Measurements from ENCODE around the gene PRR5L. TPM values are rescaled to one million over a fixed set of nuclear protein-coding genes. Genes with fewer than 3 reads are reported as not detected.

Gene PRR5L
- total RNA-seq, 4 donors from 2014 or later = 2.2 to 10.9 (median 3.5) TPM

- no peaks in the 10 kb centered on the region for H3K9me3 ChIP-seq
- TF ChIP-seq EP300 (IDR thresholded peaks at IDR 0.05) (no peak), CTCF (IDR thresholded peaks at IDR 0.05) (no peak), POLR2AphosphoS5 (IDR thresholded peaks at IDR 0.05) (no peak), POLR2A (IDR thresholded peaks at IDR 0.05) (no peak)
- H3K4me3 ChIP-seq = no peak overlapping the region
- no peak overlapping the region for H3K27ac ChIP-seq
- 75% methylated on average over 9 of the region's 9 CpGs for WGBS
- no peaks in the 10 kb centered on the region for H3K36me3 ChIP-seq
- DNase-seq (ENCODE audit: low spot score in 2 of 2) = no peak
- H3K27me3 ChIP-seq = no peaks in the 10 kb centered on the region
- H3K4me1 ChIP-seq = no peaks in the 10 kb centered on the region
Measured at GRCh38 chr11:36385121-36385970, 89.3 kb downstream of the PRR5L start.

GRCh38 chr11:36386411-36386810 lies 90.3 kb downstream of the PRR5L start:
- 95% methylated on average over 3 of the region's 3 CpGs for WGBS
- no peak for TF ChIP-seq CTCF (IDR thresholded peaks at IDR 0.05)
- TF ChIP-seq POLR2A (IDR thresholded peaks at IDR 0.05) = no peak
- TF ChIP-seq POLR2AphosphoS5 (IDR thresholded peaks at IDR 0.05) = no peak
- no peak for TF ChIP-seq EP300 (IDR thresholded peaks at IDR 0.05)
- no peak for DNase-seq (ENCODE audit: low spot score in 2 of 2)
- H3K27ac ChIP-seq = no peak overlapping the region
- no peaks in the 10 kb centered on the region for H3K27me3 ChIP-seq
- no peaks in the 10 kb centered on the region for H3K4me1 ChIP-seq
- H3K36me3 ChIP-seq = no peaks in the 10 kb centered on the region
- H3K4me3 ChIP-seq = no peak overlapping the region
- H3K9me3 ChIP-seq = no peaks in the 10 kb centered on the region

- 96% methylated on average over 2 of the region's 2 CpGs for WGBS
- no peak for TF ChIP-seq EP300 (IDR thresholded peaks at IDR 0.05)
- no peak for TF ChIP-seq POLR2A (IDR thresholded peaks at IDR 0.05)
- TF ChIP-seq CTCF (IDR thresholded peaks at IDR 0.05) = no peak
- no peak for TF ChIP-seq POLR2AphosphoS5 (IDR thresholded peaks at IDR 0.05)
- Histone ChIP-seq H3K27ac (no peak overlapping the region), H3K4me1 (no peaks in the 10 kb centered on the region), H3K9me3 (no peaks in the 10 kb centered on the region), H3K4me3 (no peak overlapping the region), H3K36me3 (no peaks in the 10 kb centered on the region), H3K27me3 (no peaks in the 10 kb centered on the region)
- DNase-seq (ENCODE audit: low spot score in 2 of 2) = no peak
Measured at GRCh38 chr11:36388071-36388470, 92.0 kb downstream of the PRR5L start.

- no peak overlapping the region for H3K27ac ChIP-seq
- no peaks in the 10 kb centered on the region for H3K9me3 ChIP-seq
- H3K36me3 ChIP-seq = no peaks in the 10 kb centered on the region
- H3K27me3 ChIP-seq = no peaks in the 10 kb centered on the region
- no peak for DNase-seq (ENCODE audit: low spot score in 2 of 2)
- no peaks in the 10 kb centered on the region for H3K4me1 ChIP-seq
- 93% methylated on average over 7 of the region's 7 CpGs for WGBS
- no peak overlapping the region for H3K4me3 ChIP-seq
- TF ChIP-seq EP300 (IDR thresholded peaks at IDR 0.05) (no peak), POLR2AphosphoS5 (IDR thresholded peaks at IDR 0.05) (no peak)
Measured at GRCh38 chr11:36388951-36389350, 92.9 kb downstream of the PRR5L start.

GRCh38 chr11:36389811-36390210 lies 93.7 kb downstream of the PRR5L start:
- no peak for TF ChIP-seq EP300 (IDR thresholded peaks at IDR 0.05)
- TF ChIP-seq CTCF (IDR thresholded peaks at IDR 0.05) = no peak
- TF ChIP-seq POLR2A (IDR thresholded peaks at IDR 0.05) = no peak
- TF ChIP-seq POLR2AphosphoS5 (IDR thresholded peaks at IDR 0.05) = no peak
- no peaks in the 10 kb centered on the region for H3K4me1 ChIP-seq
- H3K4me3 ChIP-seq = no peak overlapping the region
- no peaks in the 10 kb centered on the region for H3K9me3 ChIP-seq
- no peaks in the 10 kb centered on the region for H3K27me3 ChIP-seq
- DNase-seq (ENCODE audit: low spot score in 2 of 2) = no peak
- H3K27ac ChIP-seq = no peak overlapping the region
- WGBS = over 99% methylated on average over 4 of the region's 4 CpGs
- no peaks in the 10 kb centered on the region for H3K36me3 ChIP-seq
